ENCODE results near the gene CARS1.

CARS1 gene

GRCh38 chr11:3007404-3008010, 49.7 kb downstream of the CARS1 start:
- no peak for DNase-seq

GRCh38 chr11:3006505-3007260, 50.5 kb downstream of the CARS1 start:
- no peak for DNase-seq

- no peak for DNase-seq
These were observed 52.7 kb downstream of the CARS1 start for GRCh38 chr11:3004481-3004880.

- DNase-seq, result no peak
These were observed 53.6 kb downstream of the CARS1 start for GRCh38 chr11:3003396-3004231.

GRCh38 chr11:3002871-3003270, 54.4 kb downstream of the CARS1 start:
- no peak for DNase-seq

GRCh38 chr11:3002351-3002861, 54.8 kb downstream of the CARS1 start:
- no peak for DNase-seq

- peak; percentile 67 for DNase-seq
These were observed 55.7 kb downstream of the CARS1 start for GRCh38 chr11:3001496-3001895.

- no peak for DNase-seq
These were observed 56.9 kb downstream of the CARS1 start for GRCh38 chr11:3000032-3000961.

- no peak for DNase-seq
These were observed 57.7 kb downstream of the CARS1 start for GRCh38 chr11:2999464-2999998.

- DNase-seq, result peak; percentile 33
These were observed 59.0 kb downstream of the CARS1 start for GRCh38 chr11:2998073-2998850.

GRCh38 chr11:2997406-2997805, 59.8 kb downstream of the CARS1 start:
- DNase-seq, result no peak

- no peak for DNase-seq
These were observed 60.2 kb downstream of the CARS1 start for GRCh38 chr11:2996976-2997375.

- no peak for DNase-seq
These were observed 61.2 kb downstream of the CARS1 start for GRCh38 chr11:2995893-2996554.

GRCh38 chr11:2995031-2995561, 62.1 kb downstream of the CARS1 start:
- no peak for DNase-seq

- DNase-seq, result no peak
These were observed 62.9 kb downstream of the CARS1 start for GRCh38 chr11:2994336-2994730.

GRCh38 chr11:2992997-2993325, 64.3 kb downstream of the CARS1 start:
- DNase-seq, result peak; percentile 63

- DNase-seq, result peak; percentile 99
These were observed 64.8 kb downstream of the CARS1 start, which contains the start of gene NAP1L4 for GRCh38 chr11:2992234-2992996. TSS of gene NAP1L4 (minus strand) at chr11:2992329. CDS start at chr11:2979220, 13,109 bp downstream.

GRCh38 chr11:2991452-2992233, 65.6 kb downstream of the CARS1 start:
- DNase-seq, result peak; percentile 55

Measured in hematopoietic multipotent progenitor cell treated with erythropoietin and hydrocortisone succinate and interleukin-3 and kit ligand, for 4 days (in vitro differentiated cells).